Mesendoderm (in vitro differentiated cells): ENCODE results near the gene KRTAP1-5.
"Not testable (repeated sequence)": the region's sequence is repeated elsewhere in the genome, so short reads cannot be mapped to it uniquely, and the experiment has no call there.

ENCODE experiments used
- DNase-seq: peaks from one replicate; pipeline ENCODE4 v3.0.0; 2013
- H2AK5ac ChIP-seq: 2 replicates; pipeline ENCODE4 v1.6.1; 2013; ENCODE audit warnings: low read length, inconsistent platforms
- H2BK120ac ChIP-seq: 2 replicates; pipeline ENCODE4 v1.6.1; 2013; ENCODE audit warnings: low read depth, mild to moderate bottlenecking, low read length, moderate library complexity, mixed read lengths
- H2BK15ac ChIP-seq: replicated peaks from 2 replicates; pipeline ENCODE4 v1.6.1; 2013; ENCODE audit warnings: low read depth, mild to moderate bottlenecking, moderate library complexity
- H2BK5ac ChIP-seq: 2 replicates; pipeline ENCODE4 v1.6.1; 2013; ENCODE audit warnings: low read length, inconsistent platforms
- H3K18ac ChIP-seq: 2 replicates; pipeline ENCODE4 v1.6.1; 2013; ENCODE audit warnings: mild to moderate bottlenecking, low read length, mixed read lengths
- H3K23ac ChIP-seq: one replicate; pipeline ENCODE4 v1.6.1; 2013; ENCODE audit warnings: low read length
- H3K27ac ChIP-seq: 2 replicates; pipeline ENCODE4 v1.5.1; 2013; ENCODE audit warnings: low read depth, mild to moderate bottlenecking, inconsistent platforms, low read length, moderate library complexity
- H3K27me3 ChIP-seq: 2 replicates; pipeline ENCODE4 v1.6.1; 2013; ENCODE audit warnings: low read length, control low read depth, mild to moderate bottlenecking, inconsistent platforms; ENCODE audit not compliant: insufficient read depth, poor library complexity
- H3K36me3 ChIP-seq: 2 replicates; pipeline ENCODE4 v1.6.1; 2013; ENCODE audit warnings: low read length, inconsistent platforms; ENCODE audit not compliant: control insufficient read depth, insufficient read depth
- H3K4ac ChIP-seq: one replicate; pipeline ENCODE4 v1.6.1; 2013; ENCODE audit warnings: low read depth, mild to moderate bottlenecking, low read length, moderate library complexity
- H3K4me1 ChIP-seq: 2 replicates; pipeline ENCODE4 v1.6.1; 2013; ENCODE audit warnings: low read depth, low read length, inconsistent platforms; ENCODE audit not compliant: control insufficient read depth
- H3K4me2 ChIP-seq: 2 replicates; pipeline ENCODE4 v1.6.1; 2013; ENCODE audit warnings: low read length
- H3K4me3 ChIP-seq: 2 replicates; pipeline ENCODE4 v1.5.1; 2013; ENCODE audit warnings: mild to moderate bottlenecking, low read length
- H3K56ac ChIP-seq: one replicate; pipeline ENCODE4 v1.6.1; 2013; ENCODE audit warnings: low read length
- H3K79me1 ChIP-seq: 2 replicates; pipeline ENCODE4 v1.6.1; 2013; ENCODE audit warnings: low read length, inconsistent platforms
- H3K79me2 ChIP-seq: 2 replicates; pipeline ENCODE4 v1.6.1; 2013; ENCODE audit warnings: mild to moderate bottlenecking, low read length; ENCODE audit not compliant: control insufficient read depth, insufficient read depth
- H3K9ac ChIP-seq: 2 replicates; pipeline ENCODE4 v1.6.1; 2013; ENCODE audit warnings: low read length, inconsistent platforms
- H4K5ac ChIP-seq: one replicate; pipeline ENCODE4 v1.6.1; 2013; ENCODE audit warnings: low read length
- H4K8ac ChIP-seq: one replicate; pipeline ENCODE4 v1.6.1; 2013; ENCODE audit warnings: low read depth, mild to moderate bottlenecking, control low read depth, low read length, moderate library complexity
- WGBS: extraction: QIAGEN DNeasy Blood & Tissue Kit; methylation state at CpG from one replicate; pipeline ENCODE4 v1.1.7; 2013; ENCODE audit warnings: low lambda C conversion rate, missing lambda C conversion rate; ENCODE audit not compliant: insufficient coverage; ENCODE audit errors: extremely low coverage; 5-methylcytosine and 5-hydroxymethylcytosine counted together

Gene KRTAP1-5

DNA sequence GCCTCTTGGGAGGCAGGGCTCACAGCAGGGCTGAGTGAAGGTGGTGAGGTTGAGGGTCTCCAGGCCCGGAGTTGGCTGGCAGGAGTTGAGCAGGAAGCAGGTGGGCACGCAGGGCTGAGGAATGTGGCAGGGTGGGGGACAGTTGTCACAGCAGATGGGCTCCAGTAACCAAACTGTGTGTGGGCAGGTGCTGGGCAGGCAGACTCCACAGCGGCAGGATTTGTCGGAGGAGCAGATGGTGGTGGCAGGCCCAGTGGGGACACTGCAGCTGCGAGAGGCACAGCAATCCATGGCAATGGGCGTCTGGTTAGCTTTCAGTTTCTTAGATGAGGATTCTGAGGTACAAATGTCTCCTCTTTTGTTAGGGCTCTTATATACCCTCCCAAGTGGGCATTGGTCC, 27.4 kb downstream of the KRTAP1-5 start, which contains the start of gene KRTAP3-2:
KRTAP3-2 (minus strand) TSS at position 344 of the 400 bp plus-strand sequence; CDS start at position 291, 53 bp downstream.
- not testable (repeated sequence) for H3K18ac ChIP-seq, H2BK120ac ChIP-seq, H3K4ac ChIP-seq, H3K4me1 ChIP-seq, H3K27me3 ChIP-seq, H4K8ac ChIP-seq, H3K79me1 ChIP-seq, H3K4me2 ChIP-seq, H3K27ac ChIP-seq, H3K56ac ChIP-seq, H3K9ac ChIP-seq, H3K36me3 ChIP-seq, H2BK15ac ChIP-seq, H2BK5ac ChIP-seq, H3K79me2 ChIP-seq, H2AK5ac ChIP-seq, DNase-seq, H3K23ac ChIP-seq, H4K5ac ChIP-seq, H3K4me3 ChIP-seq
- WGBS, result no CpG with 5 or more reads among the region's 6 CpGs

DNA sequence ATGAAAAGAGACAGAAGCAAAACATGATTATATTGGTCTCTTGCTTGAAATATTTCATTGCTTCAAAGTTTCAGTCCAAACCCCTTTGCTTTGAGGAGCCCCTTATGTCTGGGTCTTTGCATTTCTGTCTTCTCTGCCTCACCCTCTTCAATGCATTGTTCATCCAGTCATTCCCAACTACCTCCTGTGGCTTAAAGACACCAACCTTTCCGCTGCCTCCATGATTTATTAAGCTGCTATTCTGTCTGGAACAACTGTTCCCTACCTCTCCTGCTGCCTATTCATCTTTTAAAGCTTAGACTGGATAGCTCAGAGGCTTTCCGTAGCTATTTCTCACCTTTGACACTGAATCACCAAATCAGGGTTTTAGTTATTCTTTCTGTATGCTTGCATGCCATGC, 29.6 kb downstream of the KRTAP1-5 start:
- Histone ChIP-seq H3K79me1 (no peaks in the 10 kb centered on the region), H3K18ac (no peak overlapping the region), H3K4me1 (no peaks in the 10 kb centered on the region), H3K9ac (no peak overlapping the region), H3K4ac (no peak overlapping the region), H3K27ac (no peak overlapping the region), H2BK15ac (no peak overlapping the region), H2AK5ac (no peak overlapping the region), H3K79me2 (no peaks in the 10 kb centered on the region), H2BK5ac (no peak overlapping the region), H4K5ac (no peak overlapping the region), H2BK120ac (no peak overlapping the region), H3K23ac (no peak overlapping the region), H3K4me2 (no peak overlapping the region), H3K56ac (no peak overlapping the region), H3K27me3 (no peaks in the 10 kb centered on the region), H4K8ac (no peak overlapping the region), H3K36me3 (no peaks in the 10 kb centered on the region), H3K4me3 (no peak overlapping the region)
- DNase-seq, result no peak
- no CpG with 5 or more reads among the region's 2 CpGs for WGBS

DNA sequence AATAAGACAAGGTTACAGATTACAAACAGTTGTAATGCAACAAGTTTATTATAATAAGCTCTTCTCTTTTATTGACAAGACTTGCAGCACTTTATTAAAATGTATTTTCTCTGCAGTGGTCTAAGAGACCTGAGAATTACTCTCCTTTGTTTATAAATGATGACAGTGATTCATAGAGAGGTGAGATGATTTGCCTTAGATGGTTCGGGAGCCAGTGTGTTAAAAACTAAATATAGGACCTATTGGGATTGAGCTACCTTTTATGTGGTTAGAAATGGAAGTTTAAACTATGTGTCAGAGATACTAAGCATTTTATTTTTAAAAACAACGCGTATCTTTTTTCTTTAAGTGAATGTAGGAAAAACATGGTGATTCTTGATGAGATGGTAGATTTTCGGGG, 30.2 kb downstream of the KRTAP1-5 start:
- Histone ChIP-seq H3K56ac (no peak overlapping the region), H3K79me1 (no peaks in the 10 kb centered on the region), H4K8ac (no peak overlapping the region), H3K4me1 (no peaks in the 10 kb centered on the region), H4K5ac (no peak overlapping the region), H3K23ac (no peak overlapping the region), H2BK5ac (no peak overlapping the region), H3K36me3 (no peaks in the 10 kb centered on the region), H3K4me3 (no peak overlapping the region), H3K18ac (no peak overlapping the region), H2AK5ac (no peak overlapping the region), H3K27ac (no peak overlapping the region), H3K4ac (no peak overlapping the region), H3K27me3 (no peaks in the 10 kb centered on the region), H2BK15ac (no peak overlapping the region), H3K4me2 (no peak overlapping the region), H3K9ac (no peak overlapping the region), H2BK120ac (no peak overlapping the region), H3K79me2 (no peaks in the 10 kb centered on the region)
- no CpG with 5 or more reads among the region's 4 CpGs for WGBS
- no peak for DNase-seq

DNA sequence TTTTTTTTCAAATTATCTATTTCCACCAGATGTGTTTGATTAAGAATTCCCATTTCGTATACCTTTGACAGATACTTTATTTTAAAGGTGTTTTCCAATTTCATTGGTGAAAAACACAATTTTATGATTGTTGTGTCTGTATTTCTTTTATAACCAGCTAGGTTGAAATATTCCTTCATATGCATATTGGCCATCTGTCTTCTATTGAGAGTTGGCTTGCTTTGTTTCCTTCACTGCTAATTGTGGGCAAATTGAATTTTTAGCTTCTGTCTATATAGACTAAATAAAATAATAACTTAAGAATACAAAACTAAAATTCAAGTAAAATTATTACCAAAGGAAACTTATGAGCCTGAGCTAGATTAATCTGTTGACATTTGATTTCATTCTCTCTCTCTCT, 31.9 kb downstream of the KRTAP1-5 start:
- no CpG with 5 or more reads among the region's 1 CpG for WGBS
- H3K79me1 ChIP-seq, result no peaks in the 10 kb centered on the region
- no peaks in the 10 kb centered on the region for H3K79me2 ChIP-seq
- H2BK120ac ChIP-seq, result no peak overlapping the region
- no peak overlapping the region for H3K9ac ChIP-seq
- H4K5ac ChIP-seq, result no peak overlapping the region
- H4K8ac ChIP-seq, result no peak overlapping the region
- H3K27me3 ChIP-seq, result no peaks in the 10 kb centered on the region
- H3K4me1 ChIP-seq, result no peaks in the 10 kb centered on the region
- H3K36me3 ChIP-seq, result no peaks in the 10 kb centered on the region
- H3K56ac ChIP-seq, result no peak overlapping the region
- no peak overlapping the region for H2BK5ac ChIP-seq
- no peak for DNase-seq
- no peak overlapping the region for H3K18ac ChIP-seq
- no peak overlapping the region for H3K27ac ChIP-seq
- H2BK15ac ChIP-seq, result no peak overlapping the region
- H3K4me3 ChIP-seq, result no peak overlapping the region
- no peak overlapping the region for H3K23ac ChIP-seq
- H3K4me2 ChIP-seq, result no peak overlapping the region
- no peak overlapping the region for H3K4ac ChIP-seq
- H2AK5ac ChIP-seq, result no peak overlapping the region

DNA sequence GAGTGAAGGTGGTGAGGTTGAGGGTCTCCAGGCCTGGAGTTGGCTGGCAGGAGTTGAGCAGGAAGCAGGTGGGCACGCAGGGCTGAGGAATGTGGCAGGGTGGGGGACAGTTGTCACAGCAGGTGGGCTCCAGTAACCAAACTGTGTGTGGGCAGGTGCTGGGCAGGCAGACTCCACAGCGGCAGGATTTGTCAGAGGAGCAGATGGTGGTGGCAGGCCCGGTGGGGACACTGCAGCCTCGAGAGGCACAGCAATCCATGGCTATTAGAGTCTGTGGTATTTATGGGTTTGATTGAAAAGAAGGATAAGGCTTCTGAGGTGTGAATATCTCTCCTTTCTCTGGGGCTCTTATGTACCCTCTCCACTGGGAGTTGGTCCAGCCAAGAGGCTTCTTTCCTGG, 33.2 kb downstream of the KRTAP1-5 start, which contains the start of gene KRTAP3-3:
KRTAP3-3 (minus strand) TSS at position 326 of the 400 bp plus-strand sequence; CDS start at position 259, 67 bp downstream.
- Histone ChIP-seq H2BK120ac (no peak within 1 kb of the TSS), H2BK15ac (no peak within 1 kb of the TSS), H2AK5ac (no peak within 1 kb of the TSS), H3K4me1 (no peaks in the 10 kb centered on the region), H3K36me3 (no peaks in the 10 kb centered on the region), H3K56ac (no peak within 1 kb of the TSS), H3K27me3 (no peaks in the 10 kb centered on the region), H3K9ac (no peak within 1 kb of the TSS), H3K4ac (no peak within 1 kb of the TSS), H4K5ac (no peak within 1 kb of the TSS), H3K27ac (no peak within 1 kb of the TSS), H3K4me2 (no peak within 1 kb of the TSS), H3K4me3 (no peak within 1 kb of the TSS), H3K79me1 (no peaks in the 10 kb centered on the region), H3K18ac (no peak within 1 kb of the TSS), H3K79me2 (no peaks in the 10 kb centered on the region), H3K23ac (no peak within 1 kb of the TSS), H2BK5ac (no peak within 1 kb of the TSS), H4K8ac (no peak within 1 kb of the TSS)
- DNase-seq, result peak; percentile 30
- WGBS, result no CpG with 5 or more reads among the region's 4 CpGs

DNA sequence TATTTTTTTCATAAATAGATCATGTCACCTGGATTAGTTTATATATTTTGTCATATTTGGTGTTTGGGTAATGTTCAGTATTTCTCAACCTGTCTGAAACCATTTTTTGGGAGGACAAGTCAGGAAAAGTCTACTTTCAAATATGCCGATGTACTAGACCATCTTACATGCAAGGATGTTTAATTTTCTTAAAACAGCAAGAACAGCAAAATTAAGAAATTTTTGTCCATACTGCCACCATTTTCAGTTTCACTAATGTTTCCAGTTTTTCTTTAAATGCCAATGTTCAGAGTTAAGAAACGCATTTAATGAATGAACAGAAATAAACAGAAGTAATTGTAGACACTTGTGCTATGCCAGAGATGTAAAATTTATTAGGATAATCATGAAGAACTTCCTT, 33.9 kb downstream of the KRTAP1-5 start:
- no peak for DNase-seq
- Histone ChIP-seq H3K4ac (no peak overlapping the region), H3K18ac (no peak overlapping the region), H4K5ac (no peak overlapping the region), H2AK5ac (no peak overlapping the region), H2BK120ac (no peak overlapping the region), H3K79me1 (no peaks in the 10 kb centered on the region), H3K4me1 (no peaks in the 10 kb centered on the region), H3K4me3 (no peak overlapping the region), H3K79me2 (no peaks in the 10 kb centered on the region), H3K23ac (no peak overlapping the region), H3K36me3 (no peaks in the 10 kb centered on the region), H3K4me2 (no peak overlapping the region), H3K56ac (no peak overlapping the region), H2BK15ac (no peak overlapping the region), H2BK5ac (no peak overlapping the region), H3K9ac (no peak overlapping the region), H4K8ac (no peak overlapping the region), H3K27me3 (no peaks in the 10 kb centered on the region), H3K27ac (no peak overlapping the region)
- no CpG with 5 or more reads among the region's 2 CpGs for WGBS
